Caco-2 (cell line): ENCODE data around the gene ZNRF1. TPM values are rescaled to one million over a fixed set of nuclear protein-coding genes. Genes with fewer than 3 reads are reported as not detected.

ENCODE experiments used
- BruUV-seq: library from RNA; stranded (reverse); fragments of 400-500 nt; replicated peaks from 2 replicates; lab custom pipeline; 2021; lab: Mats Ljungman, UMichigan
- CTCF ChIA-PET: fragments of 300-600 bp; sonication (Branson Sonifier 250); formaldehyde crosslinking; loops from one replicate; lab custom pipeline; 2022; ENCODE audit warnings: antibody characterized with exemption; lab: Charles Lee
- POLR2A ChIA-PET: fragments of 300-600 bp; sonication (Branson Sonifier 250); formaldehyde crosslinking; loops from one replicate; lab custom pipeline; 2022; ENCODE audit warnings: antibody characterized with exemption; lab: Charles Lee
- DNase-seq, 2 experiments: peaks; one replicate each; pipeline versions ENCODE4 v3.0.0 to v3.0.0-alpha.2; 2020 to 2022
- H3K27me3 ChIP-seq: replicated peaks from 2 replicates; pipeline ENCODE4 v1.6.0; 2011; ENCODE audit warnings: low read length; ENCODE audit not compliant: control insufficient read depth, insufficient read depth
- H3K36me3 ChIP-seq: 2 replicates; pipeline ENCODE4 v1.5.1; 2011; ENCODE audit warnings: low read length; ENCODE audit not compliant: control insufficient read depth, insufficient read depth
- H3K4me1 ChIP-seq: fragments of 250-450 bp; sonication (Bioruptor Pico); 2 replicates; pipeline ENCODE4 v1.5.1; 2020; ENCODE audit warnings: mild to moderate bottlenecking
- H3K4me3 ChIP-seq: 2 replicates; pipeline ENCODE4 v1.5.1; 2011; ENCODE audit warnings: low read depth, mild to moderate bottlenecking, control low read depth, low read length
- H3K9me3 ChIP-seq: fragments of 250-450 bp; sonication (Bioruptor Pico); 2 replicates; pipeline ENCODE4 v1.5.1; 2020; ENCODE audit warnings: mild to moderate bottlenecking, moderate library complexity
- H3K27ac Mint-ChIP-seq: one replicate; pipeline ENCODE4 v1.8.0; 2022; ENCODE audit warnings: mixed read lengths; ENCODE audit not compliant: unreplicated experiment
- H3K27me3 Mint-ChIP-seq: one replicate; pipeline ENCODE4 v1.8.0; 2022; ENCODE audit warnings: mixed read lengths; ENCODE audit not compliant: insufficient read depth, unreplicated experiment
- H3K36me3 Mint-ChIP-seq: one replicate; pipeline ENCODE4 v1.8.0; 2022; ENCODE audit warnings: mild to moderate bottlenecking, mixed read lengths; ENCODE audit not compliant: insufficient read depth, unreplicated experiment
- H3K4me1 Mint-ChIP-seq: one replicate; pipeline ENCODE4 v1.8.0; 2022; ENCODE audit warnings: low read depth, mixed read lengths; ENCODE audit not compliant: unreplicated experiment
- H3K4me3 Mint-ChIP-seq: one replicate; pipeline ENCODE4 v1.8.0; 2022; ENCODE audit warnings: mild to moderate bottlenecking, moderate library complexity, mixed read lengths; ENCODE audit not compliant: unreplicated experiment
- H3K9me3 Mint-ChIP-seq: one replicate; pipeline ENCODE4 v1.8.0; 2022; ENCODE audit warnings: mixed read lengths; ENCODE audit not compliant: unreplicated experiment
- intact Hi-C: fragments of 100-400 bp; cut with micrococcal nuclease; formaldehyde crosslinking; loops from one replicate; pipeline ENCODE4 v1.10.0; 2022; ENCODE audit not compliant: unreplicated experiment
- total RNA-seq: library from RNA; stranded (reverse); gene quantifications from 2 replicates; pipeline ENCODE4 v1.2.3, GENCODE V29; 2022
- TF ChIP-seq, protein P1 (sequence below), 2 experiments: fragments of 200-600 bp in 1 of 2; IDR thresholded peaks; 1 replicate in 1 of 2; 2 replicates in 1 of 2; pipeline versions ENCODE4 v1.5.1 to v1.8.0; 2011 to 2022; ENCODE audit warnings: antibody characterized with exemption in 1 of 2, control low read depth in 1 of 2, inconsistent platforms in 1 of 2, low read depth in 1 of 2, low read length in 1 of 2, mild to moderate bottlenecking in 1 of 2, moderate library complexity in 1 of 2; ENCODE audit not compliant: insufficient read depth in 1 of 2, severe bottlenecking in 1 of 2, unreplicated experiment in 1 of 2

Gene ZNRF1
- total RNA-seq, 1 experiment from 2014 or later = 68.6 TPM

DNA sequence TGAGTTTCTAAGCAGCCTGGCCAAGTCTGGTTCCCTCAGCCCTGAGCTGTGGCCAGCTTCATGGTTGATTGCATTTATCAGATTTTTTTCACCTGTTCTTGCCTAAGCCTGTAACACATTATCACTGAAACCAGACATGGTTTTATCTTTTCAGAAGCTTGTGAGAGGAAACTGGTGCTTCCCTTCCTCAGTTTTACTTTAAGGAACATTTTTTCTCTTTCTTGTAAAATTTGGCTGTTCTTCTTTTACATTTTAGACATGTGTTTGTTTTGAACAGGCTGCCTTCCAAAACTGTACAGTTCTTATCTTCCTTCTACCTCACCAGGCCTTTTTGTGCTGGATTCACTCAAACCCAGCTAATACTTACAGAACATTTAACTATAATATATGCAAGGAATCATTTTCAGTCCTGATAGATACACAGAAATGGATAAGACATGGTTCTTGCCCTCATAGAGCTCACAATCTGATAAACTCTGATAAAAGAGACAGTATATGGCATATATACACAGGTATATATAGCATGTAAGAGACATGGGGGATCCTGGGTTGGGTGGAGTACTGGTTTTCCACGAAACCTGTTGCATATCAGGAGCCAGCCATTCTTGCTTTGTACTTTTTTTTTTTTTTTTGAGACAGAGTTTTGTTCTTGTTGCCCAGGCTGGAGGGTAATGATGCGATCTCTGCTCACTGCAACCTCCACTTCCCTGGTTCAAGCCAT, 44.5 kb downstream of the ZNRF1 start:
- Mint-ChIP-seq H3K4me1 (peaks cover 4% of the 10 kb centered on the region), H3K27me3 (no peaks in the 10 kb centered on the region), H3K9me3 (peaks cover 6% of the 10 kb centered on the region), H3K27ac (peak overlapping the region; percentile 37), H3K4me3 (no peak overlapping the region), H3K36me3 (peaks cover 14% of the 10 kb centered on the region)
- TF ChIP-seq, protein P1, sequence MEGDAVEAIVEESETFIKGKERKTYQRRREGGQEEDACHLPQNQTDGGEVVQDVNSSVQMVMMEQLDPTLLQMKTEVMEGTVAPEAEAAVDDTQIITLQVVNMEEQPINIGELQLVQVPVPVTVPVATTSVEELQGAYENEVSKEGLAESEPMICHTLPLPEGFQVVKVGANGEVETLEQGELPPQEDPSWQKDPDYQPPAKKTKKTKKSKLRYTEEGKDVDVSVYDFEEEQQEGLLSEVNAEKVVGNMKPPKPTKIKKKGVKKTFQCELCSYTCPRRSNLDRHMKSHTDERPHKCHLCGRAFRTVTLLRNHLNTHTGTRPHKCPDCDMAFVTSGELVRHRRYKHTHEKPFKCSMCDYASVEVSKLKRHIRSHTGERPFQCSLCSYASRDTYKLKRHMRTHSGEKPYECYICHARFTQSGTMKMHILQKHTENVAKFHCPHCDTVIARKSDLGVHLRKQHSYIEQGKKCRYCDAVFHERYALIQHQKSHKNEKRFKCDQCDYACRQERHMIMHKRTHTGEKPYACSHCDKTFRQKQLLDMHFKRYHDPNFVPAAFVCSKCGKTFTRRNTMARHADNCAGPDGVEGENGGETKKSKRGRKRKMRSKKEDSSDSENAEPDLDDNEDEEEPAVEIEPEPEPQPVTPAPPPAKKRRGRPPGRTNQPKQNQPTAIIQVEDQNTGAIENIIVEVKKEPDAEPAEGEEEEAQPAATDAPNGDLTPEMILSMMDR (IDR thresholded peaks at IDR 0.05; ENCODE audit: insufficient read depth in 1 of 2, low read depth in 1 of 2, low read length in 1 of 2, severe bottlenecking in 1 of 2, unreplicated experiment in 1 of 2) = no peak
- Histone ChIP-seq H3K9me3 (no peaks in the 10 kb centered on the region), H3K36me3 (0 out of 2 replicates have a peak, but pooled peaks cover 2% of the 10 kb centered on the region), H3K27me3 (no peaks in the 10 kb centered on the region), H3K4me3 (no peak overlapping the region), H3K4me1 (no peaks in the 10 kb centered on the region)
- DNase-seq = no peak
- intact Hi-C loops = no loop called here
- CTCF ChIA-PET = interaction anchor here (0.7 to 1.3 kb wide), 2 partner anchors 68 to 228 kb away, joined by 3 read pairs; no protein-coding TSS in a partner anchor
- POLR2A ChIA-PET = no interaction called here
- BruUV-seq = no TSS peak

DNA sequence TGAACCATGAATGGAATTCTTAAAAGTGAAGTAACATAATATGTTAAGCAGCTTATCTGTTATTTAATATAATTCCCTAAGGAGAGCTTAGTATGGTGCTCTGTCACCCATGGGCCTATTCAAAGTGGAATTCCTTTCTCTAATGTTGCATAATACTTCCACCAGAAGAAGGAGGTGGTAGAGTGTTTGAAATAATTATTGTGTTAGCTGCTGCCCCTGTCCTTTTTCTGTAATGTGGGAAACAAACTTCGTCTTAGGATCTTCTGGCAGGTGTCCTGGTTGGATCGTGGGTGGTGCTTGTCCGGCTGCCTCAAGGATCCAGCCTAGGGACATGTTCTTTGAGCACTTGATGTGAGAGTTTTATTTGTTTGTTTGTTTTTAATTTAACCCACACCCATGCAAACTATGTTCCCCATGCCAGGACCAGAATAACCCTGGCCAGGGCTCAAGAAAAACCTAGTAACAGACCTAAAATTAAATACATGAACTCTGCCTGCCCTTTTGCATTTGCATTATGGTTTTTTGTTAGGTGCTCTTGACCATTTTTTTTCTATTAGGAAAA, 46.1 kb downstream of the ZNRF1 start:
- no peak overlapping the region for H3K27ac Mint-ChIP-seq
- DNase-seq = no peak
- H3K36me3 Mint-ChIP-seq = peaks cover 18% of the 10 kb centered on the region
- H3K27me3 Mint-ChIP-seq = no peaks in the 10 kb centered on the region
- no peaks in the 10 kb centered on the region for H3K4me1 ChIP-seq
- no peaks in the 10 kb centered on the region for H3K9me3 Mint-ChIP-seq
- intact Hi-C loops = no loop called here
- BruUV-seq = no TSS peak
- CTCF ChIA-PET = interaction anchor here (1.1 kb wide), 1 partner anchor 66 kb away, joined by 3 read pairs; no protein-coding TSS in a partner anchor
- H3K27me3 ChIP-seq = no peaks in the 10 kb centered on the region
- H3K36me3 ChIP-seq = no peaks in the 10 kb centered on the region
- peaks cover 4% of the 10 kb centered on the region for H3K4me1 Mint-ChIP-seq
- no peaks in the 10 kb centered on the region for H3K9me3 ChIP-seq
- POLR2A ChIA-PET = interaction anchor here (0.5 to 0.6 kb wide), 2 partner anchors 60 to 71 kb away, joined by 5 to 12 read pairs; partner anchors contain the start of genes LDHD and WDR59
- H3K4me3 ChIP-seq = no peak overlapping the region
- TF ChIP-seq, protein P1 (IDR thresholded peaks at IDR 0.05; ENCODE audit: insufficient read depth in 1 of 2, low read depth in 1 of 2, low read length in 1 of 2, severe bottlenecking in 1 of 2, unreplicated experiment in 1 of 2) = no peak
- H3K4me3 Mint-ChIP-seq = no peak overlapping the region

DNA sequence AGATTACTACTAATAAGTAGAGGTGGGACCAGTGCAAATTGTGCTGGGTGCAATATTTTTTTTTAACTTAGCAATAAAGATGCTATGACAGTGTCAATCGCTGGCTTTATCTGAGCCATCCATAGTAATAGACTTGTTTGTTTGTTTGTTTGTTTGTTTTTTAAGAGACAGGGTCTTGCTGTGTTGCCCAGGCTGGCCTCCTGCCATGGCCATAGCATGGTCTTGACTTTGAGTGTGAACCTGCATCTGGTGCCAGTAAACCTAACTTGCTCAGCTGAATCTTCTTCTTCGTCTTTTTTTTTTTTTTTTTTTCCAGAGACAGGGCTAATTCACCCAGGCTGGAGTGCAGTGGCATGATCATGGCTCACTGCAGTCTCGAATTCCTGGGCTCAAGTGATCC, 46.6 kb downstream of the ZNRF1 start:
- Mint-ChIP-seq H3K9me3 (no peaks in the 10 kb centered on the region), H3K27me3 (no peaks in the 10 kb centered on the region), H3K36me3 (peaks cover 23% of the 10 kb centered on the region), H3K4me1 (peaks cover 4% of the 10 kb centered on the region), H3K27ac (no peak overlapping the region), H3K4me3 (no peak overlapping the region)
- CTCF ChIA-PET = interaction anchor here (1.1 kb wide), 1 partner anchor 66 kb away, joined by 3 read pairs; no protein-coding TSS in a partner anchor
- no peak overlapping the region for H3K4me3 ChIP-seq
- H3K36me3 ChIP-seq = no peaks in the 10 kb centered on the region
- no TSS peak for BruUV-seq
- H3K4me1 ChIP-seq = no peaks in the 10 kb centered on the region
- intact Hi-C loops = no loop called here
- no peaks in the 10 kb centered on the region for H3K27me3 ChIP-seq
- POLR2A ChIA-PET = interaction anchor here (0.6 to 0.7 kb wide), 2 partner anchors 29 to 71 kb away, joined by 5 read pairs; partner anchors contain the start of gene LDHD
- DNase-seq = no peak
- no peaks in the 10 kb centered on the region for H3K9me3 ChIP-seq
- TF ChIP-seq, protein P1 (IDR thresholded peaks at IDR 0.05; ENCODE audit: insufficient read depth in 1 of 2, low read depth in 1 of 2, low read length in 1 of 2, severe bottlenecking in 1 of 2, unreplicated experiment in 1 of 2) = no peak
